Tibial nerve (tissue), 4 donors: Measurements from ENCODE around the gene SYNGR1. TPM values are rescaled to one million over a fixed set of nuclear protein-coding genes. Genes with fewer than 3 reads are reported as not detected.

ENCODE experiments used
- DNase-seq, 2 donors: peaks; one replicate each; pipeline ENCODE4 v3.0.0-alpha.2; 2019; ENCODE audit warnings: low spot score in 2 of 2
- H3K27ac ChIP-seq, 4 donors: fragments of 200-600 bp; sonication (generic) in 3 of 4; one replicate each; pipeline ENCODE4 v1.5.1; 2017 to 2019; ENCODE audit warnings: mild to moderate bottlenecking in 1 of 4
- H3K27me3 ChIP-seq, 2 donors: fragments of 200-600 bp; sonication (generic) in 1 of 2; one replicate each; pipeline versions ENCODE4 v1.5.1 to v1.6.0; 2017 to 2019
- H3K36me3 ChIP-seq, 3 donors: fragments of 200-600 bp; sonication (generic); one replicate each; pipeline ENCODE4 v1.5.1; 2018 to 2019
- H3K4me1 ChIP-seq, 4 donors: fragments of 200-600 bp; sonication (generic) in 3 of 4; one replicate each; pipeline ENCODE4 v1.5.1; 2017 to 2019
- H3K4me3 ChIP-seq, 4 donors: fragments of 200-600 bp; sonication (generic) in 3 of 4; one replicate each; pipeline ENCODE4 v1.5.1; 2017 to 2019; ENCODE audit warnings: mild to moderate bottlenecking in 1 of 4, moderate library complexity in 1 of 4
- H3K9me3 ChIP-seq, 4 donors: fragments of 200-600 bp; sonication (generic) in 3 of 4; one replicate each; pipeline ENCODE4 v1.5.1; 2017 to 2019
- CTCF ChIP-seq, 5 experiments: fragments of 200-600 bp in 3 of 5; fragments of 450-650 bp in 2 of 5; sonication (generic) in 3 of 5; IDR thresholded peaks; one replicate each; pipeline ENCODE4 v1.5.1; 2016 to 2019; ENCODE audit warnings: antibody characterized with exemption in 5 of 5, mild to moderate bottlenecking in 3 of 5, moderate library complexity in 2 of 5
- EP300 ChIP-seq, 2 donors: sonication (generic); formaldehyde crosslinking; IDR thresholded peaks; one replicate each; pipeline ENCODE4 v1.6.1; 2017; ENCODE audit warnings: antibody characterized with exemption in 2 of 2, mild to moderate bottlenecking in 1 of 2
- POLR2A ChIP-seq, 2 donors: fragments of 450-650 bp; IDR thresholded peaks; one replicate each; pipeline ENCODE4 v1.6.1; 2017; ENCODE audit warnings: antibody characterized with exemption in 2 of 2, mild to moderate bottlenecking in 2 of 2, moderate library complexity in 2 of 2
- WGBS, 2 donors: methylation state at CpG; one replicate each; pipeline ENCODE4 v1.1.5; 2018; 5-methylcytosine and 5-hydroxymethylcytosine counted together
- total RNA-seq, 4 donors: library from RNA; depleted of rRNA; stranded (reverse); fragments of >200 nt; gene quantifications; one replicate each; pipeline ENCODE4 v1.1.0, GENCODE V29; 2016

The SYNGR1 gene
- total RNA-seq, 4 donors from 2014 or later, result 21.1 to 32.8 (median 25.5) TPM

GRCh38 chr22:39418696-39419095, 68.9 kb downstream of the SYNGR1 start:
- WGBS, 2 donors, result 90 to 92% methylated on average over 12 of the region's 12 CpGs
- Histone ChIP-seq H3K4me3 (no peak overlapping the region), H3K36me3 (peaks cover 4 to 88% (median 21%) of the 10 kb centered on the region in 3 donors), H3K27ac (no peak overlapping the region), H3K9me3 (no peaks in the 10 kb centered on the region), H3K4me1 (peaks cover 0 to 20% (median 11%) of the 10 kb centered on the region in 4 donors), H3K27me3 (no peaks in the 10 kb centered on the region)
- TF ChIP-seq CTCF (IDR thresholded peaks at IDR 0.05) (no peak), POLR2A (IDR thresholded peaks at IDR 0.05) (no peak), EP300 (IDR thresholded peaks at IDR 0.05) (no peak)
- DNase-seq, result no peak

- Histone ChIP-seq H3K4me3 (no peak overlapping the region), H3K4me1 (peaks cover 0 to 16% (median 8%) of the 10 kb centered on the region in 4 donors), H3K36me3 (peaks cover 4 to 92% (median 21%) of the 10 kb centered on the region in 3 donors), H3K27me3 (no peaks in the 10 kb centered on the region), H3K27ac (no peak overlapping the region), H3K9me3 (no peaks in the 10 kb centered on the region)
- 87 to 90% methylated on average over 6 of the region's 6 CpGs for WGBS, 2 donors
- no peak for DNase-seq
- TF ChIP-seq EP300 (IDR thresholded peaks at IDR 0.05) (no peak), CTCF (IDR thresholded peaks at IDR 0.05) (no peak), POLR2A (IDR thresholded peaks at IDR 0.05) (no peak)
These were observed 69.3 kb downstream of the SYNGR1 start for GRCh38 chr22:39419096-39419495.

- Histone ChIP-seq H3K27me3 (no peaks in the 10 kb centered on the region), H3K36me3 (peaks cover 4 to 98% (median 21%) of the 10 kb centered on the region in 3 donors), H3K4me3 (no peak overlapping the region), H3K27ac (no peak overlapping the region), H3K9me3 (no peaks in the 10 kb centered on the region), H3K4me1 (peaks cover 0 to 8% (median under 1%) of the 10 kb centered on the region in 4 donors)
- WGBS, 2 donors, result 88 to 92% methylated on average over 5 of the region's 5 CpGs
- no peak for TF ChIP-seq CTCF (IDR thresholded peaks at IDR 0.05)
- no peak for TF ChIP-seq EP300 (IDR thresholded peaks at IDR 0.05)
- TF ChIP-seq POLR2A (IDR thresholded peaks at IDR 0.05), result no peak
- no peak for DNase-seq
These were observed 70.1 kb downstream of the SYNGR1 start for GRCh38 chr22:39419911-39420310.

GRCh38 chr22:39421691-39422090, 71.9 kb downstream of the SYNGR1 start:
- 95 to 96% methylated on average over 8 to 11 of the region's 11 CpGs for WGBS, 2 donors
- DNase-seq, result no peak
- TF ChIP-seq EP300 (IDR thresholded peaks at IDR 0.05), result no peak
- no peak for TF ChIP-seq POLR2A (IDR thresholded peaks at IDR 0.05)
- TF ChIP-seq CTCF (IDR thresholded peaks at IDR 0.05), result no peak
- no peaks in the 10 kb centered on the region for H3K9me3 ChIP-seq
- H3K4me3 ChIP-seq, result no peak overlapping the region
- H3K27ac ChIP-seq, result no peak overlapping the region
- H3K4me1 ChIP-seq, result no peaks in the 10 kb centered on the region
- no peaks in the 10 kb centered on the region for H3K27me3 ChIP-seq
- peaks cover 4 to 98% (median 25%) of the 10 kb centered on the region in 3 donors for H3K36me3 ChIP-seq

GRCh38 chr22:39422101-39422500, 72.3 kb downstream of the SYNGR1 start:
- no peak for DNase-seq
- Histone ChIP-seq H3K9me3 (no peaks in the 10 kb centered on the region), H3K4me3 (no peak overlapping the region), H3K27me3 (no peaks in the 10 kb centered on the region), H3K36me3 (peaks cover 4 to 98% (median 29%) of the 10 kb centered on the region in 3 donors), H3K4me1 (no peaks in the 10 kb centered on the region), H3K27ac (no peak overlapping the region)
- TF ChIP-seq POLR2A (IDR thresholded peaks at IDR 0.05) (no peak), EP300 (IDR thresholded peaks at IDR 0.05) (no peak)
- 78 to 84% methylated on average over 7 of the region's 7 CpGs for WGBS, 2 donors

GRCh38 chr22:39422721-39423120, 72.9 kb downstream of the SYNGR1 start:
- no peaks in the 10 kb centered on the region for H3K4me1 ChIP-seq
- H3K4me3 ChIP-seq, result no peak overlapping the region
- peaks cover 4 to 98% (median 29%) of the 10 kb centered on the region in 3 donors for H3K36me3 ChIP-seq
- 93 to 94% methylated on average over 6 of the region's 6 CpGs for WGBS, 2 donors
- H3K9me3 ChIP-seq, result no peaks in the 10 kb centered on the region
- no peak overlapping the region for H3K27ac ChIP-seq
- no peak for DNase-seq
- TF ChIP-seq CTCF (IDR thresholded peaks at IDR 0.05) (no peak), POLR2A (IDR thresholded peaks at IDR 0.05) (no peak), EP300 (IDR thresholded peaks at IDR 0.05) (no peak)
- H3K27me3 ChIP-seq, result no peaks in the 10 kb centered on the region
